Measurements from ENCODE around the gene ELL3.

ELL3 gene

DNA sequence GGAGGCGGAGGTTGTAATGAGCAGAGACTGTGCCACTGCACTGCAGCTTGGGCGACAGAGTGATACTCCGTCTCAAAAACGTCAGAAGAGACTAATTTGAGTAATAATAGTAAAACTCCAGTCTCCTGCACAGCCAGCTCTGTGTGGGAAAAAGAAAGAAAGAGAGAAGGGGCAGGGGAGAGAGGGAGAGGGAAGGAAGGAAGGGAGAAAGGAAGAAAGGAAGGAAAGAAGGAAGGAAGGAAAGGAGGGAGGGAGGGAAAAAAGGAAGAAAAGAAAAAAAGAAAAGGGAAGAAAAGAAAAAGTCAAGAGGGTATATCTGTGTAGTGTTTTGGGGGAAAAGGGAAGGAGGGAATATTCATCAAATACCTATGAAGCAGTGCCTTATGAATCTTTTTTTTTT, 53.6 kb downstream of the ELL3 start:
- H3K27me3 ChIP-seq (ENCODE audit: low read depth), result no peaks in the 10 kb centered on the region
- no peak for DNase-seq (ENCODE audit: low spot score in 2 of 2)
- H3K36me3 ChIP-seq (replicated peaks), result no peaks in the 10 kb centered on the region
- no peaks in the 10 kb centered on the region for H3K9me3 ChIP-seq
- H3K4me3 ChIP-seq, result no peak overlapping the region
- no peaks in the 10 kb centered on the region for H3K4me1 ChIP-seq
- in situ Hi-C loops (cut with MboI; ENCODE audit: low sequenced_read_pairs), result no loop called here

Measured in HAP-1 (cell line).